SW480 (cell line): ENCODE measurements around the gene YPEL3.

ENCODE experiments used
- DNase-seq: peaks from one replicate; pipeline ENCODE4 v3.0.0-alpha.2; 2016; ENCODE audit warnings: low spot score

YPEL3 gene

DNA sequence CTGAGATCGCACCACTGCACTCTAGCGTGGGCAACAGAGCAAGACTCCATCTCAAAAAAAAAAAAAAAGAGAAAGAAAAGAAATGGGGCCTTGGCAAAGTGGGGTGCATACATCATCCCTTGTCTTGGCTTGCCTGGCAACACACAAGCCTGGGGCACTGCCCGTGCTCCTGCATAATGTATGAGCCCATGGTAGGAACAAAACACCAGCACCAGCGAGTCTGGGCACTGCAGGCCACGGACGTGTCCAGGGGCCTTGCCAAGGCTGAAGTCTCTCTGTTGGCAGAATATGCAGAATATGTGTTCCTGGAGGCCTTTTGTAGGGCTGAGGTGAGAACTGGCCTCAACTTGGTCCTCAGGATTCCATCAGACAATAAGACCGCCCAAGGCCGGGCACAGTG, 46.1 kb downstream of the YPEL3 start:
- DNase-seq: no peak

DNA sequence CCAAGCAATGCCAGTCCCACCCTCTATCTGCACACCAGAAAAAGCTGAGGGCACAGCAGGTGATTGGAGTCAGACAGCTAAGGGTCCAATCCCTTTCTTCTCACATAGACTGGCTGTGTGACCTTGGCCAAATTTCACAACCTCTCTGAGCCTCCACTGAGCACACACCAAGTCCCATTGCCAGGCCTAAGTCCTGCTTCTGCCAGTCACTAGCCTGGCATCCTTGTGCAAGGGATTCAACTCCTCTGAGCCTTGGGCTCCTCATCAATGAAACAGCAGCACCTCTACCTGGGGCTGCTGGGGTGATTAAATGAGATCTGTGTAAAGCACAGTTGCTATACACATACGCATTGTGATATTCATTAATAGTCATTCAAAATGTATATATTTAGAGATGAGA, 49.4 kb downstream of the YPEL3 start:
- DNase-seq: no peak

DNA sequence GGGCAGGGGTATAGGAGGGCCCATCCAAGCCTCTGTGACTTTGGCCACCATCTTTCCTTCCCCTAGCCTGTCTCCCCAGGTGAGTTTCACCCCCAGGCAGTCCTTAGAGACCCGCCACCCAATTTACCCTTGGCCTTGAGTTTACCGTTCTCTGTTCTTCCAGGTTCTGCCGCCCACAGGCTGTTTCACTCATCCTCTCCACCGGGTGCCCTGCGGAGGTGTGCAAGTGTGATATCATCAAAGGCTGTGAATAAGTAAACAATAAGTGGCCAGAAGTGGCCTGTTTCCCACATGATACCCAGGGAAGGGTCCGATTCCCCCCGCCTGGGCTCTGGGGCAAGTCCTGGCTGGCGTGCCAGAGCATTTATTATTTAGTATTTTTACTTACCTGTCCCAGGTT, 49.8 kb downstream of the YPEL3 start:
- DNase-seq: no peak
